Measurements from ENCODE around the gene ENAH.
A peak's percentile ranks its signal among the peaks of the same experiment; 100 is the strongest.

Gene ENAH

DNA sequence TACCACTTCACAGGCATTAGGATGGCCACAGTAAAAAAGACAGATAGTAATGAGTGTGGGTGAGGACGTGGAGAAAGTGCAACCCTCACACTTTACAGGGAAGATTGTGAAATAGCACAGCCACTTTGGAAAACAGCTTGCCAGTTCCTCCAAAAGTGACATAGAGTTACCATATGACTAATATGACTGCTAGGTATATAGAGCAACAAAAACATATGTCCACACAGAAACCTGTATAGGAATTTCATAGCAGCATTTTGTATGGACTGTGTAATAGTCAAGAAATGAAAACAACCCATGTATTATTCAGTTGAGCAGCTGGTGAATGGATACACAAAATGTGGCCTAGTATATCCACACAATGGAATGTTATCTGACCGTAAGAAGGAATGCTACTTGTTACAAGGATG is 194.7 kb downstream of the ENAH start:
- Histone ChIP-seq H3K4me3 (ENCODE audit: low read depth in 1 of 2, low read length in 2 of 2) (no peak overlapping the region), H3K9me3 (ENCODE audit: control insufficient read depth in 1 of 2, low read length in 2 of 2) (no peaks in the 10 kb centered on the region), H3K4me1 (ENCODE audit: control insufficient read depth in 1 of 2, insufficient read depth in 2 of 2, low read length in 2 of 2) (peaks cover 0 to 40% of the 10 kb centered on the region in 2 donors), H3K27ac (ENCODE audit: low read length) (peak overlapping the region; percentile 17), H3K36me3 (ENCODE audit: control insufficient read depth in 1 of 2, insufficient read depth in 2 of 2, low read length in 2 of 2) (no peaks in the 10 kb centered on the region), H3K27me3 (ENCODE audit: low read depth, low read length) (no peaks in the 10 kb centered on the region)

DNA sequence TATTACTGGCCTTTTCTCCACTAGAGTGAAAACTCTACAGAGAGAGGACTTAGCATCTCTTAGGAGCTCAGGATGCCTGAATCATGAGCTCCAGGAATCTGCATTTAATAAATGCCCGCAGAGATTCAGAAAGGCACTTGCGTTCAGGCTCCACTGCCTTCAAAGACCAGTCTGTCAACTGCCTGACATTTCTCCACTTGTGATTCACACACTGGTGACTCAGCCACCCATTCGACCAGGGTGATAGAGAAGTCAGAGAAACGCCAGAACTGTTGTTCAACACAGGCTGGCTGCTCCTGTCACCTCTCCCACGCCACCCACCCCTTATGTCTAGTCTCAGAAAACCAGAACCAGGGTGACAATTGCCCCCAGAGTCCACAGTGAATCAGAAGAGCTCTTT is 198.2 kb downstream of the ENAH start:
- Histone ChIP-seq H3K4me3 (ENCODE audit: low read depth in 1 of 2, low read length in 2 of 2) (no peak overlapping the region), H3K9me3 (ENCODE audit: control insufficient read depth in 1 of 2, low read length in 2 of 2) (no peaks in the 10 kb centered on the region), H3K27ac (ENCODE audit: low read length) (peak overlapping the region; percentile 15), H3K27me3 (ENCODE audit: low read depth, low read length) (no peaks in the 10 kb centered on the region), H3K4me1 (ENCODE audit: control insufficient read depth in 1 of 2, insufficient read depth in 2 of 2, low read length in 2 of 2) (peaks cover 0 to 11% of the 10 kb centered on the region in 2 donors), H3K36me3 (ENCODE audit: control insufficient read depth in 1 of 2, insufficient read depth in 2 of 2, low read length in 2 of 2) (no peaks in the 10 kb centered on the region)

DNA sequence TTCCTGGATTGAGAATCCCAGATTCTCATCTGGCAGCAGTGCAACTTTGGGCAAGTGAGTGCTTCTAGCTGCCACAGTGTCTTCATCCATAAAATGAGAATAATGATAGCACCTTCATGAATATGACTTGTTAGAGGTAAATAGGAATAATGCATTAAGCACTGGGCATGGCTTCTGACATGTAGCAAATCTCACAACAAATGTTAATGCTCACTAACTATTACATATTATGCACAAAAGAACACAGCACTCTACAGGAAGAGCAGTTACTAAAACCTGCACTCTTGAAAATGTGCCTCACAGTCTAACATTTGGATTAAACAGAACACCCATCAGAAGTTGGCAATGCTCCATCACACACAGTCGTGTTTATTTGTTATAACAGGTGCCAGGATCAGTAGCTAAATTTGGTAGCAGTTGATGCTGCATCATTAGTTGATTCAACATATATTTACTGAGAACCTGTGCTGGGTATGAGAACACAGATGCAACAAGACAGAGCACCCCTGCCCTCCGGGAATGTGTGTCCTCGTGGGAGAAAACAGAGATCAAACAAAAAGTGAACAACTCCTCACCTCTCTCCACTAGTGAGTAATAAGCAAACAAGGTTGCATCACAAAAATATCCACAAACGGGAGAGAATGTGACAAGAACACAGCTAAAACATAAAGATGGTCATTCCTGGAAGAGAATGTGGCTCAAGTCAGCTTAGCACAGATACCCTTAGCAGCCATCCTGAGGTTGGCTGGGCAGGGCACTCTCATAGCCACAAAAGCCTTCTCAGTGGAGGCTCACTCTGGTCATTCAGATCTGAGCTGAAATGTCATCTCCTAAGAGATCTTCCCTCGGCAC is 198.9 kb downstream of the ENAH start:
- Histone ChIP-seq H3K9me3 (ENCODE audit: control insufficient read depth in 1 of 2, low read length in 2 of 2) (no peaks in the 10 kb centered on the region), H3K4me3 (ENCODE audit: low read depth in 1 of 2, low read length in 2 of 2) (no peak overlapping the region), H3K4me1 (ENCODE audit: control insufficient read depth in 1 of 2, insufficient read depth in 2 of 2, low read length in 2 of 2) (peaks cover 0 to 11% of the 10 kb centered on the region in 2 donors)

DNA sequence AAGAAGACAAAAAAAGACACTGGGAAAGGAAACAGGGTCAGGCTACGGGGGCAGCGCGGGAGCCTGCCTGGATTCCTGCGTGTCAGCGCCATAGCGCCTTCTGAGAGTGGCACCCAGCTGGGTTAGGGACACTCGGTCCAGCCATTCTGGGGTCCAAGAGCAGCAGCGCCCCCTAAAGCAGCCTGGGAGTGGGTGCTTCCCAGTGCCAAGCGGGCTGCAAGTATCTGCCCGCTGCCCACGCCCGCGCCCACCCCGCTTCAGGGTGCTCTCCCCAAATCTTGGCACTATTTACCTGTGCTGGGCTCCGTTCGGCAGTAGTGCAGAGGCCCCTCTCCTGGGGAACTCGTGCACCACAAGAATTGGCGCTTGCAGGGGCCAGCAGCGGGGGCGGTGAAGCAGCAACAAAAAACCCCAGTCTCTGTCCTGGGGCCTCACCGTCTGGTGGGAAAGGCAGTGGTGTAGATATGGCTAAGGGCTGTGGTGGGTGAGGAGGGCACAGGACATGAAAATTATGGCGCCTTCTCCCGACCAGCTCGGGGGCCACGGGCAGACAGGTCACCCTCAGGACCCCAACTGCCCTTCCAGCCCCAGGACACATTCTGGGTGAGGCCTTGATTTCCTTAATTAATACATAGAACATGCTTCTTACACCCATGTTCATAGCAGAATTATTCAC is 200.9 kb downstream of the ENAH start:
- Histone ChIP-seq H3K27me3 (ENCODE audit: low read depth, low read length) (no peaks in the 10 kb centered on the region), H3K27ac (ENCODE audit: low read length) (no peak overlapping the region), H3K9me3 (ENCODE audit: control insufficient read depth in 1 of 2, low read length in 2 of 2) (no peaks in the 10 kb centered on the region), H3K36me3 (ENCODE audit: control insufficient read depth in 1 of 2, insufficient read depth in 2 of 2, low read length in 2 of 2) (no peaks in the 10 kb centered on the region), H3K4me1 (ENCODE audit: control insufficient read depth in 1 of 2, insufficient read depth in 2 of 2, low read length in 2 of 2) (peaks cover 6 to 30% of the 10 kb centered on the region in 2 donors), H3K4me3 (ENCODE audit: low read depth in 1 of 2, low read length in 2 of 2) (no peak overlapping the region)

More for the DNA sequence above, 198.9 kb downstream of the ENAH start:
- Histone ChIP-seq H3K27me3 (ENCODE audit: low read depth, low read length) (no peaks in the 10 kb centered on the region), H3K27ac (ENCODE audit: low read length) (peak overlapping the region; percentile 41), H3K36me3 (ENCODE audit: control insufficient read depth in 1 of 2, insufficient read depth in 2 of 2, low read length in 2 of 2) (no peaks in the 10 kb centered on the region)

DNA sequence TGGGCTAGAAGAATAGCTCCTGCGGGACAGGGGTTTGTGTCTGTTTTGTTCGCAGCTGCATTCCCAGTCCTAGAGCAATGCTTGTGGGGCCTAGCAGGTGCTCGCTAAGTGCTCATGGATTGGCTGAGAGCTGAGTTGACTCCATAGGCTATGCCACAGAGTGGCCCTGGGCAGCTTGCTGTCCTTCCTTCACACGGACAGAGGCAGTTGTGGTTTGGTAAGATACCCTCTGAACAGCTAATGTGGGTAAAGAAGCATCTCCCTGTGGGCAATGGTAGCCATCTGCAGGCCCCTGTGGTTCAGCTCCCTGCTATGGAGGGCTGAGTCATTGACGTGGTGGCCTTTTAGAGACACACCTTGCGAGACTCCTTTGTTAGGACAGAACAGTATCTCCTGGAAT is 201.6 kb downstream of the ENAH start:
- no peak overlapping the region for H3K4me3 ChIP-seq (ENCODE audit: low read depth in 1 of 2, low read length in 2 of 2)
- H3K9me3 ChIP-seq (ENCODE audit: control insufficient read depth in 1 of 2, low read length in 2 of 2): no peaks in the 10 kb centered on the region
- no peak overlapping the region for H3K27ac ChIP-seq (ENCODE audit: low read length)
- peaks cover 13 to 36% of the 10 kb centered on the region in 2 donors for H3K4me1 ChIP-seq (ENCODE audit: control insufficient read depth in 1 of 2, insufficient read depth in 2 of 2, low read length in 2 of 2)
- H3K36me3 ChIP-seq (ENCODE audit: control insufficient read depth in 1 of 2, insufficient read depth in 2 of 2, low read length in 2 of 2): no peaks in the 10 kb centered on the region
- no peaks in the 10 kb centered on the region for H3K27me3 ChIP-seq (ENCODE audit: low read depth, low read length)

DNA sequence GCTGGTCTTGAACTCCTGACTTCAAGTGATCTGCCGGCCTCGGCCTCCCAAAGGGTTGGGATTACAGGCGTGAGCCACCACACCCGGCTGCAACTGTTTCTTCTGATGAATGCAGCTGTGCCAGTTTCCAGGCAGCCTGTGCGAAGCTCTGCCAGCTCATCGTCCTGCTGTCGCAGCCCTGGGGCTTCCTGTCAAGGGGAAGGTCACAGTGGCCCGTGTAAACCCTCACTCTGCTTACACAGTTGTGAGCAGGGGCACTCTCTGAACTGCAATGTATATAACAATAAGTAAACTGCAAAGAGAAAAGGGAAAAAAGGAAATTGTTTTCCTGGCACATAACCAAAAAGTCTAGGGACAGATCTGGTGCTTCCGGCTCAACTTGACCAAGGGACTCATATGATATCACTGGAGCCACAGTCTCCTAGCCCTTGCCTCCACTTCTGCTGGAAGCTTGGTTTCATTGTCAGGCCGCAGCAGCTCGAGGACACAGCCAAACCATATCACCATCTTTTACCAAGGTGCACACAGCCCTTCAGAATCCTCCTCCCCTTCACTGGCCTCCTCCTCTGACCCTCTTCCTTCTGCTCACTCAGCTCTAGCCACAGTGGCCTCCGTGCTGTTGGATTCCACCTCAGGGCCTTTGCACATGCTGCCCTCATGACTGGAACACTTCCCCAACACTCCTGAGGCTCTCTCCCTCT is 202.3 kb downstream of the ENAH start:
- H3K4me1 ChIP-seq (ENCODE audit: control insufficient read depth in 1 of 2, insufficient read depth in 2 of 2, low read length in 2 of 2): peaks cover 15 to 43% of the 10 kb centered on the region in 2 donors
- no peaks in the 10 kb centered on the region for H3K27me3 ChIP-seq (ENCODE audit: low read depth, low read length)
- H3K9me3 ChIP-seq (ENCODE audit: control insufficient read depth in 1 of 2, low read length in 2 of 2): no peaks in the 10 kb centered on the region
- no peak overlapping the region for H3K27ac ChIP-seq (ENCODE audit: low read length)
- H3K36me3 ChIP-seq (ENCODE audit: control insufficient read depth in 1 of 2, insufficient read depth in 2 of 2, low read length in 2 of 2): no peaks in the 10 kb centered on the region
- H3K4me3 ChIP-seq (ENCODE audit: low read depth in 1 of 2, low read length in 2 of 2): no peak overlapping the region

DNA sequence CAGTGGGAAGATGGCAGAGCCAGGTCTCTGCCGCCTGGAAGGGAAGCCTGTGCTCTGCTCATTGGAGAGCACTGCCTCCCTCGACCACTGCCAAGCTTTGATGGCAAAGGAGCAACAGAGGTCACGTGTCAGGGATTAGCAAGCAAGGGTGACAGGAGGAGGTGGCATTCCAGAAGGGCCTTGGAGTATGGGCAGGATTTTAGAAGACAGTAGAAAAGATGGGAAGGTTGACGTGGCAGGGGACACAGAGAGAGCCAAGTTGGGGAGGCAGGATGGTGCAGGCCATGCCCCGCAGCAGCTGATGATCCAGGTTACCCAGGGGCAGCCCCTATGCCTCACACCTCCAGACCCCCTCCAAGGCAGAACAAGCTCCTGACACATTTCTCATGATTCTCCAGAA is 203.1 kb downstream of the ENAH start:
- H3K9me3 ChIP-seq (ENCODE audit: control insufficient read depth in 1 of 2, low read length in 2 of 2): no peaks in the 10 kb centered on the region
- H3K4me1 ChIP-seq (ENCODE audit: control insufficient read depth in 1 of 2, insufficient read depth in 2 of 2, low read length in 2 of 2): peaks cover 19 to 49% of the 10 kb centered on the region in 2 donors
- peak overlapping the region; percentile 3 for H3K27ac ChIP-seq (ENCODE audit: low read length)
- H3K36me3 ChIP-seq (ENCODE audit: control insufficient read depth in 1 of 2, insufficient read depth in 2 of 2, low read length in 2 of 2): no peaks in the 10 kb centered on the region
- H3K4me3 ChIP-seq (ENCODE audit: low read depth in 1 of 2, low read length in 2 of 2): no peak overlapping the region
- no peaks in the 10 kb centered on the region for H3K27me3 ChIP-seq (ENCODE audit: low read depth, low read length)

DNA sequence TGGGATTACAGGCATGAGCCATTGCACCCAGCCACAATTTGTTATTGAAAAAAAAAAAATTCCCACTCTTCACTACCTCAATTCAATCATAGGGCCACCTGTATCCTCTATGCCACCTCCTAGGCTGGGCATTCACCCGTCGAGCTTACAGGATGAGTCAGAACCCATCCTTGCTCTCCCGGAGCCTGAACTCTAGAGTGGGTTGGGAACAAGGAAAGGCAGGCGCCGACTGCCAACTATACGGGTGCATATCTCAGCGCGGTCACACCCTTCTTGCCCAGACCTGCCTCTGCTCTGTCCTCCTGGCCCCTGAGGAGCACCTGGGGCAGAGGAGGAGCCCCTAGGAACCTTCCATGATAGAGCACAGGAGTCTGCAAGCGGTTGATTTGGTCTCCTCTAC is 203.7 kb downstream of the ENAH start:
- Histone ChIP-seq H3K9me3 (ENCODE audit: control insufficient read depth in 1 of 2, low read length in 2 of 2) (no peaks in the 10 kb centered on the region), H3K4me3 (ENCODE audit: low read depth in 1 of 2, low read length in 2 of 2) (no peak overlapping the region), H3K36me3 (ENCODE audit: control insufficient read depth in 1 of 2, insufficient read depth in 2 of 2, low read length in 2 of 2) (no peaks in the 10 kb centered on the region), H3K4me1 (ENCODE audit: control insufficient read depth in 1 of 2, insufficient read depth in 2 of 2, low read length in 2 of 2) (peaks cover 19 to 51% of the 10 kb centered on the region in 2 donors), H3K27ac (ENCODE audit: low read length) (no peak overlapping the region), H3K27me3 (ENCODE audit: low read depth, low read length) (no peaks in the 10 kb centered on the region)

DNA sequence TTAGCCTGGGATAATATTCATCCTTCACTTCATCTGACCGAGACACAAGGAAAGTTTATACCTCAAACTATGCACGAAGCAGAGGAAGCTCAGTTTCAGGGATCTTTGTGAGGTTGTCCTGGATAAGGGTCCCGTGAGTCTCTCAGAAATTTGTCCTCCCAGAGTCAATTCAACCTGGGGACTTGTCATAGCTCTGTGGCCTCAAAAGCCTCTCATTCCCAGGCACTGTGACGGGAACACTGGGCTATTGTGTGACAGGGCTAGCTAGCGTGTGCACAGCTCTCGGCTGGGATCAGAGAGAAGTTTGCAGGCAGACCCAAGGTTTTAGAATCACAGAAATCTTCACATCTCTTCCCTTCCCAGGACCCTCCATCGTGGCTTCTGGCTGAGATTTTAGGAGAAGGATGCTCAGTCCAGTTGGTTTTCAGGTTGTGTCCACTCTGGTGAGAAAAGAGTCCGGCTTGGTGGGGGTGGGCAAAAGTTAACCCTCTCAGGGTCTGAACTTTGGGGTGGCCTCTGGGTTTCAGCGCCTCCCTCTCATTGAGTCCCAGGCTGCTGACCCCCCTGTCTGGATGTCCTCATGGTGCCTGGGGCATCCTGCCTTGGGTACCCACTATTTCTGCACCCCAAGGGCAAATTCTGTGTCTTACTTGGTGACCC is 204.6 kb downstream of the ENAH start:
- H3K27me3 ChIP-seq (ENCODE audit: low read depth, low read length): no peaks in the 10 kb centered on the region
- H3K36me3 ChIP-seq (ENCODE audit: control insufficient read depth in 1 of 2, insufficient read depth in 2 of 2, low read length in 2 of 2): no peaks in the 10 kb centered on the region
- H3K4me3 ChIP-seq (ENCODE audit: low read depth in 1 of 2, low read length in 2 of 2): peak overlapping the region; percentile 7 to 45
- H3K27ac ChIP-seq (ENCODE audit: low read length): peak overlapping the region; percentile 88
- no peaks in the 10 kb centered on the region for H3K9me3 ChIP-seq (ENCODE audit: control insufficient read depth in 1 of 2, low read length in 2 of 2)
- peaks cover 19 to 52% of the 10 kb centered on the region in 2 donors for H3K4me1 ChIP-seq (ENCODE audit: control insufficient read depth in 1 of 2, insufficient read depth in 2 of 2, low read length in 2 of 2)

DNA sequence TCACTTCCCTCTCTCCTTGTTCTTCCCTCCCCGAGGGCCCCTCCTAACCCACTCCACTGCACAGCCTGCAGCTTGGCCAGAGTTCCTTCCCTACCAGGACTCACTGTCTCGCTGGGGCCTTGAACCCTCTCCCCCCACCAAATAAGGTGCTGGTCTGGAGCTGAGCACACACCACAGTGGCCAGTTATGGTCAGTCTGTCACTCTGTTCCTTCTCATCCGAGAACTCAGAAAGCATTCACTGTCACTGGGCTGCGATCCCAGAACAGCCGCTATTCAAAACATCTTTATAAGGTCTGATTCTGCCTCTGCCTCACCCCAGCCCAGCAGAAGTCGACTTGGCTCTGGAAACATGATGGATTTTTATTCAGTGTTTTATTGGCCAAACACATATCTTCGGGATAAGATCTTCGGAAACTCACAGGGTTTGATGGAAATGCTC is 205.3 kb downstream of the ENAH start:
- Histone ChIP-seq H3K27me3 (ENCODE audit: low read depth, low read length) (no peaks in the 10 kb centered on the region), H3K36me3 (ENCODE audit: control insufficient read depth in 1 of 2, insufficient read depth in 2 of 2, low read length in 2 of 2) (no peaks in the 10 kb centered on the region), H3K27ac (ENCODE audit: low read length) (peak overlapping the region; percentile 88), H3K4me1 (ENCODE audit: control insufficient read depth in 1 of 2, insufficient read depth in 2 of 2, low read length in 2 of 2) (peaks cover 19 to 55% of the 10 kb centered on the region in 2 donors), H3K4me3 (ENCODE audit: low read depth in 1 of 2, low read length in 2 of 2) (peak overlapping the region; percentile 7 to 45), H3K9me3 (ENCODE audit: control insufficient read depth in 1 of 2, low read length in 2 of 2) (no peaks in the 10 kb centered on the region)
